ENCODE results near the gene CORO2A. TPM values are rescaled to one million over a fixed set of nuclear protein-coding genes. Genes with fewer than 3 reads are reported as not detected.

The CORO2A gene
- total RNA-seq, 2 experiments from 2014 or later: 6.8 to 8.5 TPM

- no peaks in the 10 kb centered on the region for H3K27me3 Mint-ChIP-seq
- no peak for ATAC-seq (ENCODE audit: poor library complexity)
- no peak for TF ChIP-seq CTCF (IDR thresholded peaks at IDR 0.05)
- Histone ChIP-seq H3K36me3 (ENCODE audit: insufficient read depth, low read length) (peaks cover 20% of the 10 kb centered on the region), H3K9me3 (ENCODE audit: control insufficient read depth in 1 of 2, insufficient read depth in 1 of 2, low read length in 2 of 2) (no peaks in the 10 kb centered on the region), H3K27ac (ENCODE audit: low read depth in 1 of 2, low read length in 2 of 2) (no peak overlapping the region), H3K4me1 (ENCODE audit: insufficient read depth, low read length) (no peaks in the 10 kb centered on the region), H3K4me3 (ENCODE audit: low read length) (no peak overlapping the region), H3K27me3 (ENCODE audit: control insufficient read depth in 1 of 2, insufficient read depth in 2 of 2, low read length in 2 of 2) (no peaks in the 10 kb centered on the region)
- H3K36me3 Mint-ChIP-seq (ENCODE audit: low read depth): peaks cover 54% of the 10 kb centered on the region
- no peak for DNase-seq
- H3K9me3 Mint-ChIP-seq: no peaks in the 10 kb centered on the region
- H3K4me1 Mint-ChIP-seq (ENCODE audit: low read depth): peaks cover 5% of the 10 kb centered on the region
- no peak overlapping the region for H3K4me3 Mint-ChIP-seq
- no peak overlapping the region for H3K27ac Mint-ChIP-seq
- intact Hi-C loops (cut with DNase I, micrococcal nuclease): no loop called here
- POLR2A ChIA-PET: no interaction called here
- CTCF ChIA-PET: interaction anchor here (0.7 kb wide), 1 partner anchor 76 kb away, joined by 3 read pairs; no protein-coding TSS in a partner anchor
Observed at GRCh38 chr9:98152526-98152925, 39.9 kb downstream of the CORO2A start.

GRCh38 chr9:98150721-98151120 lies 41.7 kb downstream of the CORO2A start:
- no peak for TF ChIP-seq CTCF (IDR thresholded peaks at IDR 0.05)
- DNase-seq (no peak), ATAC-seq (ENCODE audit: poor library complexity) (no peak)
- CTCF ChIA-PET: no interaction called here
- Histone ChIP-seq H3K4me1 (ENCODE audit: insufficient read depth, low read length) (peaks cover 3% of the 10 kb centered on the region), H3K9me3 (ENCODE audit: control insufficient read depth in 1 of 2, insufficient read depth in 1 of 2, low read length in 2 of 2) (no peaks in the 10 kb centered on the region), H3K4me3 (ENCODE audit: low read length) (no peak overlapping the region), H3K36me3 (ENCODE audit: insufficient read depth, low read length) (peaks cover 9% of the 10 kb centered on the region), H3K27ac (ENCODE audit: low read depth in 1 of 2, low read length in 2 of 2) (no peak overlapping the region), H3K27me3 (ENCODE audit: control insufficient read depth in 1 of 2, insufficient read depth in 2 of 2, low read length in 2 of 2) (no peaks in the 10 kb centered on the region)
- Mint-ChIP-seq H3K9me3 (no peaks in the 10 kb centered on the region), H3K4me3 (no peak overlapping the region), H3K27me3 (no peaks in the 10 kb centered on the region), H3K27ac (no peak overlapping the region), H3K4me1 (ENCODE audit: low read depth) (peaks cover 5% of the 10 kb centered on the region), H3K36me3 (ENCODE audit: low read depth) (peaks cover 45% of the 10 kb centered on the region)
- POLR2A ChIA-PET: no interaction called here
- intact Hi-C loops (cut with DNase I, micrococcal nuclease): no loop called here

GRCh38 chr9:98150164-98150563 lies 42.3 kb downstream of the CORO2A start:
- ATAC-seq (ENCODE audit: poor library complexity) (no peak), DNase-seq (no peak)
- POLR2A ChIA-PET: no interaction called here
- H3K4me3 Mint-ChIP-seq: no peak overlapping the region
- H3K27ac Mint-ChIP-seq: no peak overlapping the region
- Histone ChIP-seq H3K4me3 (ENCODE audit: low read length) (no peak overlapping the region), H3K36me3 (ENCODE audit: insufficient read depth, low read length) (peaks cover 9% of the 10 kb centered on the region), H3K27ac (ENCODE audit: low read depth in 1 of 2, low read length in 2 of 2) (no peak overlapping the region), H3K27me3 (ENCODE audit: control insufficient read depth in 1 of 2, insufficient read depth in 2 of 2, low read length in 2 of 2) (no peaks in the 10 kb centered on the region), H3K4me1 (ENCODE audit: insufficient read depth, low read length) (peaks cover 3% of the 10 kb centered on the region), H3K9me3 (ENCODE audit: control insufficient read depth in 1 of 2, insufficient read depth in 1 of 2, low read length in 2 of 2) (no peaks in the 10 kb centered on the region)
- no peaks in the 10 kb centered on the region for H3K27me3 Mint-ChIP-seq
- H3K4me1 Mint-ChIP-seq (ENCODE audit: low read depth): peaks cover 5% of the 10 kb centered on the region
- peaks cover 42% of the 10 kb centered on the region for H3K36me3 Mint-ChIP-seq (ENCODE audit: low read depth)
- H3K9me3 Mint-ChIP-seq: no peaks in the 10 kb centered on the region
- intact Hi-C loops (cut with DNase I, micrococcal nuclease): no loop called here
- CTCF ChIA-PET: no interaction called here
- TF ChIP-seq CTCF (IDR thresholded peaks at IDR 0.05): no peak
